Mucosa of descending colon (tissue), 3 donors: Measurements from ENCODE around the gene SYNE2. TPM values are rescaled to one million over a fixed set of nuclear protein-coding genes. Genes with fewer than 3 reads are reported as not detected.

ENCODE experiments used
- ATAC-seq: fragments of 200-7000 bp; cut with Tn5 transposase; one replicate; pipeline ENCODE4 v1.9.1; 2020; ENCODE audit warnings: mild to moderate bottlenecking, moderate library complexity
- DNase-seq, 3 donors: peaks; one replicate each; pipeline ENCODE4 v3.0.0-alpha.2; 2020
- H3K36me3 ChIP-seq: fragments of 200-600 bp; one replicate; pipeline ENCODE4 v1.8.0; 2021; ENCODE audit warnings: low read depth, mild to moderate bottlenecking
- H3K4me1 ChIP-seq: fragments of 200-600 bp; one replicate; pipeline ENCODE4 v1.8.0; 2021; ENCODE audit warnings: low read depth, mild to moderate bottlenecking
- H3K4me3 ChIP-seq: fragments of 200-600 bp; one replicate; pipeline ENCODE4 v1.8.0; 2021; ENCODE audit warnings: mild to moderate bottlenecking
- H3K9me3 ChIP-seq: fragments of 200-600 bp; one replicate; pipeline ENCODE4 v1.8.0; 2021; ENCODE audit warnings: mild to moderate bottlenecking
- CTCF ChIP-seq: fragments of 200-600 bp; IDR thresholded peaks from one replicate; pipeline ENCODE4 v1.8.0; 2022; ENCODE audit warnings: antibody characterized with exemption, mild to moderate bottlenecking
- intact Hi-C, 2 donors: fragments of 100-400 bp; cut with DNase I in 1 of 2; cut with micrococcal nuclease in 1 of 2; formaldehyde crosslinking; loops; one replicate each; pipeline versions ENCODE4 v1.11.0 to v1.11.1; 2022; cut with DNase I, micrococcal nuclease
- total RNA-seq, 3 donors: library from RNA; stranded (reverse); fragmentation: NEBNext Ultra II Directional in 2 of 3; extraction: Animal tissue kit (Norgen Biotek cat#: 25700) in 2 of 3; gene quantifications; one replicate each; pipeline versions ENCODE4 v1.2.1 to v1.2.4, GENCODE V29; 2021 to 2023
- donor health status: DM: no; HTN: no; CAD: no; lungs with moderate emphysema.
- donor health status: DM: no; HTN: no; CAD: no.
- donor health status: DM: no; HTN: yes; CAD: no.

SYNE2 gene
- total RNA-seq, 3 donors from 2014 or later, result 104 to 215 (median 174) TPM

- no peak for DNase-seq
- H3K4me3 ChIP-seq, result no peak overlapping the region
- intact Hi-C loops, result no loop called here
- no peak for ATAC-seq
- no peaks in the 10 kb centered on the region for H3K4me1 ChIP-seq
- no peaks in the 10 kb centered on the region for H3K36me3 ChIP-seq
- H3K9me3 ChIP-seq, result no peaks in the 10 kb centered on the region
- TF ChIP-seq CTCF, result no peak
Observed at GRCh38 chr14:64082837-64083236, 230.0 kb downstream of the SYNE2 start.

GRCh38 chr14:64088647-64088964, 235.8 kb downstream of the SYNE2 start:
- Histone ChIP-seq H3K4me1 (no peaks in the 10 kb centered on the region), H3K36me3 (no peaks in the 10 kb centered on the region), H3K4me3 (no peak overlapping the region), H3K9me3 (no peaks in the 10 kb centered on the region)
- intact Hi-C loops, result no loop called here
- no peak for TF ChIP-seq CTCF
- ATAC-seq (no peak), DNase-seq (no peak)

- ATAC-seq (no peak), DNase-seq (no peak)
- no peak overlapping the region for H3K4me3 ChIP-seq
- TF ChIP-seq CTCF, result no peak
- no peaks in the 10 kb centered on the region for H3K4me1 ChIP-seq
- no peaks in the 10 kb centered on the region for H3K36me3 ChIP-seq
- no peaks in the 10 kb centered on the region for H3K9me3 ChIP-seq
- intact Hi-C loops, result no loop called here
Observed at GRCh38 chr14:64089920-64090319, 237.1 kb downstream of the SYNE2 start.

- Histone ChIP-seq H3K4me1 (no peaks in the 10 kb centered on the region), H3K4me3 (no peak overlapping the region), H3K9me3 (no peaks in the 10 kb centered on the region), H3K36me3 (no peaks in the 10 kb centered on the region)
- intact Hi-C loops, result no loop called here
- no peak for DNase-seq
- no peak for TF ChIP-seq CTCF
- peak; percentile 19 for ATAC-seq
Observed at GRCh38 chr14:64091217-64091616, 238.4 kb downstream of the SYNE2 start.

GRCh38 chr14:64092338-64092737, 239.5 kb downstream of the SYNE2 start:
- DNase-seq, result no peak
- Histone ChIP-seq H3K36me3 (no peaks in the 10 kb centered on the region), H3K4me3 (no peak overlapping the region), H3K4me1 (peaks cover 4% of the 10 kb centered on the region), H3K9me3 (no peaks in the 10 kb centered on the region)
- ATAC-seq, result peak; percentile 77
- no peak for TF ChIP-seq CTCF
- intact Hi-C loops, result no loop called here

- Histone ChIP-seq H3K36me3 (no peaks in the 10 kb centered on the region), H3K4me1 (peaks cover 10% of the 10 kb centered on the region), H3K9me3 (no peaks in the 10 kb centered on the region), H3K4me3 (no peak overlapping the region)
- TF ChIP-seq CTCF, result no peak
- intact Hi-C loops, result no loop called here
- DNase-seq (peak in 1 of 3 donors; percentile 48), ATAC-seq (peak; percentile 76)
Observed at GRCh38 chr14:64092940-64093339, 240.1 kb downstream of the SYNE2 start.
